Cardiac muscle cell (in vitro differentiated cells and primary cell): ENCODE measurements around the gene PHACTR3. TPM values are rescaled to one million over a fixed set of nuclear protein-coding genes. Genes with fewer than 3 reads are reported as not detected.

Source experiments
- DNase-seq, 2 donors: peaks; one replicate each; pipeline versions ENCODE4 v3.0.0 to v3.0.0-alpha.2; 2010 to 2017; ENCODE audit warnings: low read depth in 1 of 2, low spot score in 1 of 2
- H3K27ac ChIP-seq: fragments of 200-600 bp; sonication (generic); 2 replicates; pipeline ENCODE4 v1.5.1; 2016
- H3K27me3 ChIP-seq: fragments of 200-600 bp; sonication (generic); 2 replicates; pipeline ENCODE4 v1.6.0; 2016; ENCODE audit warnings: control low read depth
- H3K36me3 ChIP-seq: fragments of 200-600 bp; sonication (generic); 2 replicates; pipeline ENCODE4 v1.5.1; 2016; ENCODE audit warnings: control low read depth
- H3K4me1 ChIP-seq: fragments of 200-600 bp; sonication (generic); 2 replicates; pipeline ENCODE4 v1.8.1; 2017; ENCODE audit warnings: low read depth, mild to moderate bottlenecking, mixed run types
- H3K4me3 ChIP-seq: fragments of 200-600 bp; sonication (generic); 2 replicates; pipeline ENCODE4 v1.5.1; 2016; ENCODE audit warnings: mild to moderate bottlenecking
- H3K9me3 ChIP-seq: fragments of 200-600 bp; sonication (generic); 2 replicates; pipeline ENCODE4 v1.5.1; 2017; ENCODE audit warnings: low read depth, mild to moderate bottlenecking, control low read depth
- polyA plus RNA-seq: library from polyadenylated mRNA; unstranded; fragments of >200 nt; fragmentation: Nextera tagmentation; extraction: Ambion mirVana; gene quantifications from 2 replicates; pipeline ENCODE4 v1.2.1, GENCODE V29; 2016
- total RNA-seq: library from RNA; depleted of rRNA; stranded (reverse); fragments of >200 nt; gene quantifications from 2 replicates; pipeline ENCODE4 v1.2.3, GENCODE V29; 2016
- TF ChIP-seq, protein P1 (sequence below): IDR thresholded peaks from 2 replicates; pipeline ENCODE4 v1.5.1; 2012; ENCODE audit warnings: low read depth, mild to moderate bottlenecking, low read length

PHACTR3 gene
- total and polyA plus RNA-seq, 2 experiments from 2014 or later, result 0.55 to 17.0 TPM

- H3K36me3 ChIP-seq, result no peaks in the 10 kb centered on the region
- H3K4me1 ChIP-seq, result no peaks in the 10 kb centered on the region
- H3K9me3 ChIP-seq, result no peaks in the 10 kb centered on the region
- H3K4me3 ChIP-seq, result no peak overlapping the region
- no peak overlapping the region for H3K27ac ChIP-seq
- TF ChIP-seq, protein P1, sequence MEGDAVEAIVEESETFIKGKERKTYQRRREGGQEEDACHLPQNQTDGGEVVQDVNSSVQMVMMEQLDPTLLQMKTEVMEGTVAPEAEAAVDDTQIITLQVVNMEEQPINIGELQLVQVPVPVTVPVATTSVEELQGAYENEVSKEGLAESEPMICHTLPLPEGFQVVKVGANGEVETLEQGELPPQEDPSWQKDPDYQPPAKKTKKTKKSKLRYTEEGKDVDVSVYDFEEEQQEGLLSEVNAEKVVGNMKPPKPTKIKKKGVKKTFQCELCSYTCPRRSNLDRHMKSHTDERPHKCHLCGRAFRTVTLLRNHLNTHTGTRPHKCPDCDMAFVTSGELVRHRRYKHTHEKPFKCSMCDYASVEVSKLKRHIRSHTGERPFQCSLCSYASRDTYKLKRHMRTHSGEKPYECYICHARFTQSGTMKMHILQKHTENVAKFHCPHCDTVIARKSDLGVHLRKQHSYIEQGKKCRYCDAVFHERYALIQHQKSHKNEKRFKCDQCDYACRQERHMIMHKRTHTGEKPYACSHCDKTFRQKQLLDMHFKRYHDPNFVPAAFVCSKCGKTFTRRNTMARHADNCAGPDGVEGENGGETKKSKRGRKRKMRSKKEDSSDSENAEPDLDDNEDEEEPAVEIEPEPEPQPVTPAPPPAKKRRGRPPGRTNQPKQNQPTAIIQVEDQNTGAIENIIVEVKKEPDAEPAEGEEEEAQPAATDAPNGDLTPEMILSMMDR, result no peak
- H3K27me3 ChIP-seq, result peaks cover 37% of the 10 kb centered on the region
- no peak for DNase-seq
These were observed 24.8 kb upstream of the PHACTR3 start for GRCh38 chr20:59579404-59580145.

DNA sequence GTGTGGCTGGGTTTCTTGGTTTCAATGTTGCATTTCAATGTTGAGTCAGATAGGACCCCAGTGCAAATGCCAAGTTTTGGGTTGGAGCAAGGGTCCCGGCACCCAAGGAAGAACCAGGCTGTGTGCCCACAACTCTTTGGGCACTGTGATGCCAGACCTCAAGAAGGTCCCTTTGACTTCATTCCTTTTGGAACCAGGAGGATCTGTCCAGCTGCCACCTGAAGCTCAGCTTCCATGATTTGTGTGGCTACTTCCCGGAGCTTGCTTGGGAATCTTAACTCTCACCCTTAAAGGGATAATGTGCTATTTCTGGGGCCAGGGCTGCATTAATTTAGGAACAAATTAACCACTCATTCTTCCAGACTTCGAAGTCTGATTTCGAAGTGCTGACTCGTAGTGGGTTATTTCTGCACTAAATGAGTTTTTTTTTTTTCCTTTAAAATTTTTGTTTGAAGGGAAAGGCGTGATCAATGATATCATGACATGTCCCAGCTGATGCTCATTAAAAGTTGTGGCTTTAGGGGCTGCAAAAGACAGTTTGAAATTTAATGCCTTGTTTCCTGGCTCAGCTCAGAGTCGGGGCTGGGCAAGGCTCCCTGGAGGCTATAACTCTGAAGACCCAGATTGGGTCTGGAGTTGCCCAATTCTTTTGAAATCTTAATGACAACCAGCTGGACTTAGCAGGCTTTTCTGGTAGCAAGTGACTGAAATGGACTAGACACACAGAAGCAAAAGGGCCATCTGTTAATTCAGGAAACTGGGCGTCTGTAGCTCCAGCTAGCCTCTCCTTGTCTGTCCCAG, 24.0 kb upstream of the PHACTR3 start:
- no peaks in the 10 kb centered on the region for H3K9me3 ChIP-seq
- no peak overlapping the region for H3K27ac ChIP-seq
- H3K36me3 ChIP-seq, result no peaks in the 10 kb centered on the region
- no peak overlapping the region for H3K4me3 ChIP-seq
- H3K27me3 ChIP-seq, result peaks cover 31% of the 10 kb centered on the region
- no peaks in the 10 kb centered on the region for H3K4me1 ChIP-seq
- peak in 1 of 2 donors; percentile 2 for DNase-seq
- TF ChIP-seq, protein P1, result no peak

DNA sequence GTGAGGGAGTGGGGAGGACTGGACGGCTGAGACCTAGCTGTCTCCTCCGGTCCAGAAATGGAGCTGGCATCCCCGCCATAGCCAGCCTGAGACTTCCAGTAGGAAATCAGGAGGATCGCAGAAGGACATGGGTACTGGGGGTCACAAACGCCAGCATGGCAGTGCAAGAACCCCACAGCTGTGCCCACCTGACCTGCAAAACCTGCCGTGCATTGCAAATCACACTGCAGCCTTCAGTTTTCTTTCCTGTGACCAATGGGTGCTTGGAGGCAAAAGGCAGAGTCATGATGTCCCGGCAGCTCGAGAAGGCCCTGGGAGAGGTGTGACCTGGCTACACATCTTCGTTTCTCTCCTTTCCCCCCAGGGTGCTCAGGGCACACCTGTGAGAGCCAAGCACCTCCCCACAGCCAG, 23.3 kb upstream of the PHACTR3 start:
- no peaks in the 10 kb centered on the region for H3K9me3 ChIP-seq
- TF ChIP-seq, protein P1, result no peak
- H3K36me3 ChIP-seq, result no peaks in the 10 kb centered on the region
- H3K27ac ChIP-seq, result no peak overlapping the region
- H3K4me3 ChIP-seq, result no peak overlapping the region
- DNase-seq, result no peak
- H3K4me1 ChIP-seq, result no peaks in the 10 kb centered on the region
- peaks cover 25% of the 10 kb centered on the region for H3K27me3 ChIP-seq

DNA sequence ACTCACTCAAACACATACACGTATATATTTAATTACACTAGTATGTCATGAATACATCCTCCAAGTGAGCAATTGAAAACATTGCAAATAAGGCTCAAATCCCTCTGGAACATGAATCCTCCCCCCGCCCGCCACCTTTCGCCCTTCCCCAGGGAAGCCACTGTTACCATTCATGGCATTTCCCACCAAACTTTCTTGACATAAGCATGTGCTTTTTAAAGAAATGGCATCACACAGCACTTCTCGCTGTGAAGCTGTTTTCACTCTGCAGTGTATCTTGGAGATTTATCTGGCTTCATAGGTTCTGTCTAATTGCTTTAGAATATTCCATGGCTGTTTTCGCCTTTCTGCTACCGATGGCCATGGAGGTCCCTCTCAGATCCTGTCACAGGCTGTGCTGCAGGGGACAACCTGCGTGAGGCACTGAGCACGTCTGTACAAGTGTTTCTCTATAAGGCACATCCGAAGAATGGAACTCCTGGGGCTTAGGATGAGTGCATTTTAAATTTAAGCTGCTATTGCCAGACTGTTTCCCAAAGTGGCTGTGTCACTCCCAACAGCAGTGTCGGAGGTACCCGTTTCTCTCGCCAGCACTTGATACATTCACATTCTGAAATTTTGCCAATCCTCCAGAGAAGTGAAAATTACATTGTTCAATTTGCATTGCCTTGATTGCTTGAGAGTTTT, 22.2 kb upstream of the PHACTR3 start:
- Histone ChIP-seq H3K27ac (no peak overlapping the region), H3K4me3 (no peak overlapping the region), H3K27me3 (peaks cover 13% of the 10 kb centered on the region), H3K36me3 (no peaks in the 10 kb centered on the region), H3K9me3 (no peaks in the 10 kb centered on the region), H3K4me1 (no peaks in the 10 kb centered on the region)
- TF ChIP-seq, protein P1, result no peak
- DNase-seq, result no peak

DNA sequence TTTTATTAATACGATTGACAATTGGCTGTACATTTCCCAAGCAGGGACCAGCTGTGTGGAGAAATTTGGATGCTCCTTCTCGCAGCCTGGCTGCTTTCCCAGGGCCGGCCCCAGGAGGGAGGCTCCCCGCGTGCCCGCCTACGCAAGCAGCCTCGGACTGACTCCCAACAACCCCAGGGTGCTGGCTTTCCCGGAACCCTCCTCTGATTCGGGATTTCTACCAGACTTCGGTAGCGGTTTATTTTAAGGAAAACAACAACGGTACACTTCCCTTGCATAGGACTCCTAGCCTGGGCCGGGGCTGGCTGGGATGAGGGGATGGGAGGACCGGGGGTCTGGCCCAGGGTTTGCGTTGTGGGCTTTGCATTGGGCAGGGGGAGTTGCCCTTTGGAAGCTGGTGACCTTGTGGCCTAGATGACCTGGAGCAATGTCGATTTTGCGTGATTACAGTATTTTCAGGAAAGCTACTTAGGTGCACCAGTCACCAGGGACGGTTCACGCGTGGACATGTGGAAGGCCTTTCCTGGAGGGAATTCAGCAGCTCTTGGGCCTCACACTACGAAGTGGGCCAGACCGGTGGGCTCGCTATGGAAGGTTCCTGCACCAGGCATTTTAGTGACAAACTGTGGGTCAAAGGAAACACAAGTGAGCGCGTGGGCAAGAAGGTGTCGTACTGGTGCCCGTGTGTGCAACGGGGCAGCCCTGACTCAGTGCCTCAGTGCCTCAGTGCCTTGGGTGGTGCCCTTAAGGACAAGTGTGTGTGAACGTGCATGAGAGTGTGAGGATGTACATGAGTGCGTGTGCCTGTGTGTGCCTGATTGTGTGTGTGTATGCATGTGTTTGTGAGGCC, 20.7 kb upstream of the PHACTR3 start:
- H3K27me3 ChIP-seq, result no peaks in the 10 kb centered on the region
- H3K4me1 ChIP-seq, result no peaks in the 10 kb centered on the region
- H3K36me3 ChIP-seq, result no peaks in the 10 kb centered on the region
- TF ChIP-seq, protein P1, result no peak
- no peaks in the 10 kb centered on the region for H3K9me3 ChIP-seq
- peak in 1 of 2 donors; percentile 40 for DNase-seq
- no peak overlapping the region for H3K4me3 ChIP-seq
- H3K27ac ChIP-seq, result no peak overlapping the region
